ENCODE results near the gene SH3PXD2A. TPM values are rescaled to one million over a fixed set of nuclear protein-coding genes. Genes with fewer than 3 reads are reported as not detected.

SH3PXD2A gene
- total RNA-seq, 2 donors from 2014 or later: 7.8 to 10.2 TPM

DNA sequence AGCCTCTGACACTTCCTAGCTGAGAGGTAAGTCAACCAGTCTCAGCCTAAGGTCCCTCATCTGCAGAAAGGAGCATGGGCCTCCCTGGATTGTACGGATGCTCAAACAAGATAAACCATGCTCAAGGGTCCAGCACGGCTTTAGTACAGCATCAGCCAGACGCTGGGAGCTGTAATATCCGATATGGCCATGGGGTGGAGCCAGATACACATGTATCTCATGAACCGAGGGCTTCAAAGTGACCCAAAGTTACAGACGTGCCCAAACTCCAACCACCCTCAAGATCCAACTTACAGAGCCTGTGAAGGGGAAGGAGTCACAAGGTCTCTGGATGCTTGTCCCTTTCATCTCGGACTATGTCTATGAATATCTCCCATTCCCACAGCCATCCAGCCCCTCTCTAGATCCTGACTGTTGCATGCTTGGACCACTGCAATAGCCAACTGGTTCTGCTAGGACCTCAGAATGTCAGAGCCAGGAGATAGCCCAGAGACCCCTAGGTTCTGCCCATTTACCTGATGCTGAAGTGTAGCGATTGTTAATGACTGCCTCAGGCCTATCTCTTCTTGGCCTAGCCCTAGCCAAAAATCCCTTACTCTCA, 142.4 kb downstream of the SH3PXD2A start:
- Mint-ChIP-seq H3K4me3 (no peak overlapping the region), H3K4me1 (ENCODE audit: low read depth) (no peaks in the 10 kb centered on the region), H3K27me3 (ENCODE audit: low read depth) (no peaks in the 10 kb centered on the region), H3K36me3 (ENCODE audit: insufficient read depth in 2 of 2) (no peaks in the 10 kb centered on the region), H3K27ac (no peak overlapping the region), H3K9me3 (no peaks in the 10 kb centered on the region)
- DNase-seq (peak; percentile 79 to 86), ATAC-seq (replicated peaks in 1 of 2) (peak; percentile 87 to 91)

DNA sequence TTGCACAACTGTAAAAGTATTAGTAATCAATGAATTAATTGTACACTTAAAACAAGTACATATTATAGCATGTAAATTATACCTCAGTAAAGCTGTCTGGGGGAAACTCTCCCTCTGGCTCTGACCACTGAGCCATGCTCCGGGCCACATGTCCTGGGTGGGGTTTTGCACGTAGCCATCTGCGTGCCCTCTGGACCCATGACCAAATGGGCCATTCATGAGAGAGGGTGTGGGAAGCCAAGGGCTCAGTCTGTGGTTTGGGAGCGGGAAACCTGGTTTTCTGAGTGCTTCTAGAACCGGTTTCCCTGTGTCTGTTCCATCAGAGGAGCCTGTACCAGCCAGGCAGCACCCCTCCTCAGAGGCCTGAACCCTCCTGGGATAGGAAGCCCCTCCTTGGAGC, 143.2 kb downstream of the SH3PXD2A start:
- Mint-ChIP-seq H3K27me3 (ENCODE audit: low read depth) (no peaks in the 10 kb centered on the region), H3K36me3 (ENCODE audit: insufficient read depth in 2 of 2) (no peaks in the 10 kb centered on the region), H3K27ac (no peak overlapping the region), H3K9me3 (no peaks in the 10 kb centered on the region), H3K4me3 (no peak overlapping the region), H3K4me1 (ENCODE audit: low read depth) (no peaks in the 10 kb centered on the region)
- DNase-seq: no peak
- no peak for ATAC-seq (replicated peaks in 1 of 2)

DNA sequence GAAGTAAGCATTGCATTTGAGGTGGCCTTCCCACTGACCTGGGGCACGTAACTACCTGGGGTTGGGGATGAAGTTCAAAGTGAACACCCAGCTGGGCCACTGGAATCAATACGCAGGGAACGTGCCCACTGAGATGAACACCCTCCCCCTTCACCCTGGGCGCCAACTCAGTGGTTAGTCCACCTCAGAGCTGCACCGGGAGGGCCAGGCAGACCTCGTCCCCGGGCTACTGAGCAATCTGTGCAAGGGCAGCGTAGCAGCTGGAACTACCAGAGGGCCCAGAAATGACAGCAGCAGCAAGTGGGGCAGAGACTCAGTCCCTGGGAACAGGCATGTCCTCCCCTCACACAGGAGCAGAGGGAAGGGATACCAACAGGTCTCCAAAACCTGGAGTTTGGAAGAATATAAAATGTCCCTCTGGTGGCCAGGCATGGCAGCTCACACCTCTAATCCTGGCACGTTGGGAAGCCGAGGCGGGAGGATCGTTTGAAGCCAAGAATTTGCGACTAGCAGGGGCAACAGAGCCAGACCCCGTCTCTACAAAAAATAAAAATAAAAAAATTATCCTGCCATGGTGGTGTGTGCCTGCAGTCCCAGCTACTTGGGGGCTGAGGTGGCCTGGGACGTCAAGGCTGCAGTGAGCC, 143.9 kb downstream of the SH3PXD2A start:
- no peaks in the 10 kb centered on the region for H3K4me1 Mint-ChIP-seq (ENCODE audit: low read depth)
- H3K9me3 Mint-ChIP-seq: no peaks in the 10 kb centered on the region
- no peak overlapping the region for H3K4me3 Mint-ChIP-seq
- no peak overlapping the region for H3K27ac Mint-ChIP-seq
- H3K36me3 Mint-ChIP-seq (ENCODE audit: insufficient read depth in 2 of 2): no peaks in the 10 kb centered on the region
- ATAC-seq (replicated peaks in 1 of 2): no peak
- H3K27me3 Mint-ChIP-seq (ENCODE audit: low read depth): no peaks in the 10 kb centered on the region
- no peak for DNase-seq

DNA sequence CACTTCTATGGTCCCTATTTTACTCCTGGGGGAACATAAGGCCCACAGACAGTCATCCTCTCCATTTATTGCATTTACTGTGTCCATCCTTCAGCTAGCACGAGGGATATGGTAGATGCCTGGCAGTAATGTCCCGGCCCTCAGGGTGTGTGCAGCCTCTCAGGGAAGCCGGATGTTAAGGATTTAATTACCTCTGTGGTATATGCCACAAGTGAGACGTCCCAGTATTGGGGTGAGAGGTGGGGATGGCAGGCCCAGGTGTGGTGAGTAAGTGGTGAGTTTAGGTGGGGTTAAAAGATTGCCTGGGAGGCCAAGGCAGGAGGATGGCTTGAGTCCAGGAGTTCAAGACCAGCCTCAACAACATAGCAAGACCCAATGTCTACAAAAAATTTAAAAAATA, 144.9 kb downstream of the SH3PXD2A start:
- ATAC-seq (replicated peaks in 1 of 2) (no peak), DNase-seq (no peak)
- no peaks in the 10 kb centered on the region for H3K4me1 Mint-ChIP-seq (ENCODE audit: low read depth)
- no peak overlapping the region for H3K27ac Mint-ChIP-seq
- no peaks in the 10 kb centered on the region for H3K27me3 Mint-ChIP-seq (ENCODE audit: low read depth)
- no peaks in the 10 kb centered on the region for H3K36me3 Mint-ChIP-seq (ENCODE audit: insufficient read depth in 2 of 2)
- no peak overlapping the region for H3K4me3 Mint-ChIP-seq
- H3K9me3 Mint-ChIP-seq: no peaks in the 10 kb centered on the region

DNA sequence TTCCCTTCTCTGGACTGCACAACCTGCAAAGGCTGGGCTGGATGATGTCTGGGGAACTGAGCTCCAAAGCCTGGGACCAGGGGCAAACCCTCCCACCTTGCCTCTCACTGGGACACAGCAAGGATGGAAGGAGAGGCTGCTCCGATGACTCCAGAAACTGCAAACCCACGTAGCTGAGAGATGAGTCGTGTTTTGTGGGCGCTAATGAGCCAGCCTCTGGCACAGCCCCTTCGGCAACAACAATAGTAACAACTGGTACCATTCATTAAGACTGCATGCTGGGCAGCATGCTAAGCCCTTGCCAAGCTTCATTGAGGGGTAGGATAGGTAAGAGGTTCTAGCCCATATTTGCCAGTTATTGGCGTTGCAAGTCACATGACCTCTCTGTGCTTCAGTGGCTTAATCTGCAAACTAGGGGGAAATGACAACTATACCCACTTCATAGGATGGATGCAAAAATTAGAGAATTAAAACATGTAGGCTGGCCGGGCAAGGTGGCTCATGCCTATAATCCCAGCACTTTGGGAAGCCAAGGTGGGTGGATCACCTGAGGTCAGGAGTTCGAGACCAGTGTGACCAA, 145.9 kb downstream of the SH3PXD2A start:
- no peak for DNase-seq
- Mint-ChIP-seq H3K27ac (no peak overlapping the region), H3K36me3 (ENCODE audit: insufficient read depth in 2 of 2) (no peaks in the 10 kb centered on the region), H3K4me1 (ENCODE audit: low read depth) (no peaks in the 10 kb centered on the region), H3K9me3 (no peaks in the 10 kb centered on the region), H3K4me3 (no peak overlapping the region), H3K27me3 (ENCODE audit: low read depth) (no peaks in the 10 kb centered on the region)
- no peak for ATAC-seq (replicated peaks in 1 of 2)

DNA sequence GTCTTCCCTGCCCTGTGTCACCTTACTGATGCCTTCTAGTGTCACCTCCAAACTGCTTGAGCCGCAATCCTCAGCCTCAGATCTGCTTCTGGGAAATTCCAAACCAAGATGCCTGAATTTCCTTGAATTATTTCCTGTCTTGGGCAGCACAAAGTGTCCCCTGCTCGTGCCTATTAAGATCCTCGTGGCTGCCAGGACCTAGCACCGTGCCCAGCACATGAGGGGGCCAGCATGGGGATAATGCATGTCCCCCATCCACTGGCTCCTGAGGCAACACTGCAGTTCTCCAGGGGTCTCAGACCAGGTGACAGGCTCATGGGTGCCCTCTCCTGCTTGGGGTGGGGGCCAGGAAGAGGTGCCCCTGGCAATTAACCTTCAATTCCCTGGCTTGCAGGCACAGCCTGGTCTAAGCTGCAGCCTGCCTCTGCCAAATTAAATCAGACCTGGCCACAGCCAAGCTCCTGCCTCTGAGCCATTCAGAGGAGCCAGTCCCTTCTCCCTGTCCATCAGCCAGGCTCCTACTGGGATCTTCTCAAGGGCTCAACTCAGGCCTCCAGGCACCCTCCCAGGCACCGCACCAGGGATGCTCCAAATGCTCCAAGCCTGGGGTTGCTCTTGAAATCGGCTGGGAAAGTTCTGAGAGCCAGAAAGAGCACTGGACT, 146.6 kb downstream of the SH3PXD2A start:
- no peak for DNase-seq
- ATAC-seq (replicated peaks in 1 of 2): no peak
- no peaks in the 10 kb centered on the region for H3K36me3 Mint-ChIP-seq (ENCODE audit: insufficient read depth in 2 of 2)
- no peaks in the 10 kb centered on the region for H3K27me3 Mint-ChIP-seq (ENCODE audit: low read depth)
- H3K9me3 Mint-ChIP-seq: no peaks in the 10 kb centered on the region
- H3K4me3 Mint-ChIP-seq: no peak overlapping the region
- H3K4me1 Mint-ChIP-seq (ENCODE audit: low read depth): peaks cover 5% of the 10 kb centered on the region
- H3K27ac Mint-ChIP-seq: no peak overlapping the region

DNA sequence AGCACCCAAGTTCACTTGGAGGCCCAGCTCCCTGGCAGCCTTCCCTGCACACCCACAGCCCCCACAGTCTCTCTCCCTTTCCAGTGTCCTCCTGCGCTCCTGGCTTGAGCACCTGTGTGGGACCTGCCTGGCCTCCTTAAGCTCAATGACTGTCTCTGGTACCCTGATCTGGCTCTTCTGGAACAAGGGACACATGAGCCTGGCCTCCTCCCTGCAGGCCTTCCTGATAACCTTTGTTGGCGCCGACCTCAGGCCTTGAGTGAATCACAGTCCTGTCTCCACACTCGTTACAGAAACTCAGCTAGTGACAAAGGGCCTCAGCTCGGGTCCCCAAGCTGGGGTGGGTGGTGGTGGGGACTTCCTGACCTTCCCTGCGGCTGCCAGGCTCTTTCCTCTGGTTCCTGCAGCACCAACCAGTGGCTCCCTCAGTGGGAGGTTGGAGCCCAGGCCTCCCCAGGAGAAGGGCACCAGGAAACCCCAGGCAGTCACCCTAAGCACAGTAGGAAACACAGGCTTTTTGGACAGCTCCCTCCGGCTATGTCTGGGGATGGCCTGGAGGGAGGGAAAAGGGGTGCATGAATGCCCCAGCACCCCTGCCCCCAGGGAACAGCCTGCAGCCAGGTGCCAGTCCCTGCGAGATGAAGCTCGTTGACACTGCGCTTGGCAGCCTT, 147.3 kb downstream of the SH3PXD2A start:
- no peak overlapping the region for H3K27ac Mint-ChIP-seq

DNA sequence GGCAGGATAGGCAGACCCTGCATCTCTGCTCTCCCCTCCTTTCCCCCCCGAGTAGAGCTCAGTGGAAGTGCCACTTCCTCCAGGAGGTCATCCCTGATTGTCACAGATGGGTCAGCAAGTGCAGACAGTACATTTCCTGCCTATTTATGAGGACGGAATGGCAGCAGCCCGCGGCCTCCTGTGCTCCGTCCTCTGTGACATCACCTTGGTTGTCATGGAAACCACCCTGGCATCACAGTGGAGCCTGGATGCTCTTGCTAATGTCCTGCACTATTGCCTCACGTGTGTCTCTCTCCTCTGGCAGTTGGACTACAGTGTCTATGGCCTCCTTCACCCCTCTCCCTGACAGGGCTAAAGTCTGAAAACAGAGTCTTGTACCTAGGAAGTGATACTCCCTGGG, 148.6 kb downstream of the SH3PXD2A start:
- no peak for ATAC-seq (replicated peaks in 1 of 2)
- no peaks in the 10 kb centered on the region for H3K9me3 Mint-ChIP-seq
- no peaks in the 10 kb centered on the region for H3K36me3 Mint-ChIP-seq (ENCODE audit: insufficient read depth in 2 of 2)
- DNase-seq: no peak
- H3K27me3 Mint-ChIP-seq (ENCODE audit: low read depth): no peaks in the 10 kb centered on the region
- peaks cover 9% of the 10 kb centered on the region for H3K4me1 Mint-ChIP-seq (ENCODE audit: low read depth)
- no peak overlapping the region for H3K4me3 Mint-ChIP-seq
- H3K27ac Mint-ChIP-seq: no peak overlapping the region

More for the DNA sequence above, 147.3 kb downstream of the SH3PXD2A start:
- no peaks in the 10 kb centered on the region for H3K36me3 Mint-ChIP-seq (ENCODE audit: insufficient read depth in 2 of 2)
- H3K4me3 Mint-ChIP-seq: no peak overlapping the region
- no peaks in the 10 kb centered on the region for H3K27me3 Mint-ChIP-seq (ENCODE audit: low read depth)
- ATAC-seq (replicated peaks in 1 of 2) (no peak), DNase-seq (no peak)
- no peaks in the 10 kb centered on the region for H3K9me3 Mint-ChIP-seq
- H3K4me1 Mint-ChIP-seq (ENCODE audit: low read depth): peaks cover 9% of the 10 kb centered on the region

DNA sequence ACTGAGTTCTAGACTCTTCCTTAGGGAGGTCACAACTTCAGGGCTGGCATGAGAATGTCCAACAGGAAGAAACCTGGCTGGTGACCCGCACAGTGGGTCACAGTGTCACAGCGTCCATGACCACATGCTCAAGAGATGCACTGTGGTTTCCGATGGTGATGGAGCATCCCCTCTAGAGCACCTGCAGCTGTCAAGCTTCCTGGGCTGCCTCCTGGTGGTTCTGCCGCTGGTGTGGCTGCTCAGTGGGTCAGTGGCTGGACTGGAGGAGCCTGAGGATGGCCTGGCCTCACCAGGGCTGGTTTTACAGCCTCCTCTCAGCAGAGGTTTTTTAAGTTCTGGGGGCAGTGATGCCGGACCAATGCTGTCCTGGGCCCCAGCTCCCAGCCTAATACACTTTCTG, 149.3 kb downstream of the SH3PXD2A start:
- no peaks in the 10 kb centered on the region for H3K9me3 Mint-ChIP-seq
- no peak overlapping the region for H3K27ac Mint-ChIP-seq
- peaks cover 9% of the 10 kb centered on the region for H3K4me1 Mint-ChIP-seq (ENCODE audit: low read depth)
- H3K27me3 Mint-ChIP-seq (ENCODE audit: low read depth): no peaks in the 10 kb centered on the region
- DNase-seq: no peak
- H3K4me3 Mint-ChIP-seq: no peak overlapping the region
- H3K36me3 Mint-ChIP-seq (ENCODE audit: insufficient read depth in 2 of 2): no peaks in the 10 kb centered on the region
- no peak for ATAC-seq (replicated peaks in 1 of 2)

DNA sequence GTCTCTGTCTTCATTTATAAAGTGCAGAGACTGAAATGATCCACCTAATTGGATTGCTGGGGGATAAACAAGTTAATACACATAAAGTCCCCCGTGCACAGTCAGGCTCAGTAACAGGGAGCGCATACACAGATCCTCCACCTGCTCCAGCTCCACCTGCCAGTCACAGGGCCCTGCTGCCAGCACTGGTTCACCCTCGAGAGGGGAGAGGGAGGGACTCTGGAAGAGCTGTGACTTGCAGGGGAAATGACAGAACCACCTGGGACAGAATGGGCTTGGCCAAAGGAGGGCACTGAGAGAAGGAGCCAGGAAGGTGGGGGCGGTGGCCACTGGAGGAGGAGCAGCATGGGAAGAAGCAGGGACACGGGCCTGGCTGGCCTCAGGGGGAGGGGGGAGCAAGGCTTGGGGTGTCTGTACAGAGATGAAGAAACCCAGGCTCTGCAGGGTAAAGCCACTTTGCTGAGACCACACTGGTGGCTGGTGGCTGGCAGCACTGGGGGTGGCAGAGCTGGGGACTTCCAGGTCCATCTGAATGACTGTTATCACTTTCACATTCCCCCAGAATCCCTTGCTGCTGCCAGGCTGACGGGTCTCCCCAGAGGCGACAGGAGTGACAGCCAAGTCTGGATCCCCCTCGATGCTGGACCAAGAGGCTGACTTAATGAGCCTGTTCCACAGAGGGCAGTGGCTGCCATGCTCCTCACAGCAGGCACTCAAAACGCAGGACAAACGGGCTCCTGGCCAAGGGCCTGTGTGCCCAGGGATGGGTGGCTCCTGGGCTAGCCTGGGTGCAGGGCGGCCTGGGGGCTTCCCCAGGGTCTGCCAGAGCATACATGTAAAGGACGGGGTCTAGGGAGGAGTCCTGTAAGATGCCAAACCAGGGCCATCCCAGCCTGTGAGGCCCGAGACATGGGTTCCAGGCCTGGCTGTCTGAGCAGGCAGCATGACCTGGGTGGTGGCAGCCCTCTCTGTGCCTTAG, 151.1 kb downstream of the SH3PXD2A start:
- H3K9me3 Mint-ChIP-seq: no peaks in the 10 kb centered on the region
- H3K27me3 Mint-ChIP-seq (ENCODE audit: low read depth): no peaks in the 10 kb centered on the region
- H3K4me1 Mint-ChIP-seq (ENCODE audit: low read depth): peaks cover 9% of the 10 kb centered on the region
- no peak overlapping the region for H3K4me3 Mint-ChIP-seq
- DNase-seq (peak; percentile 34 to 37), ATAC-seq (replicated peaks in 1 of 2) (peak; percentile 76 to 77)
- no peaks in the 10 kb centered on the region for H3K36me3 Mint-ChIP-seq (ENCODE audit: insufficient read depth in 2 of 2)
- H3K27ac Mint-ChIP-seq: no peak overlapping the region

DNA sequence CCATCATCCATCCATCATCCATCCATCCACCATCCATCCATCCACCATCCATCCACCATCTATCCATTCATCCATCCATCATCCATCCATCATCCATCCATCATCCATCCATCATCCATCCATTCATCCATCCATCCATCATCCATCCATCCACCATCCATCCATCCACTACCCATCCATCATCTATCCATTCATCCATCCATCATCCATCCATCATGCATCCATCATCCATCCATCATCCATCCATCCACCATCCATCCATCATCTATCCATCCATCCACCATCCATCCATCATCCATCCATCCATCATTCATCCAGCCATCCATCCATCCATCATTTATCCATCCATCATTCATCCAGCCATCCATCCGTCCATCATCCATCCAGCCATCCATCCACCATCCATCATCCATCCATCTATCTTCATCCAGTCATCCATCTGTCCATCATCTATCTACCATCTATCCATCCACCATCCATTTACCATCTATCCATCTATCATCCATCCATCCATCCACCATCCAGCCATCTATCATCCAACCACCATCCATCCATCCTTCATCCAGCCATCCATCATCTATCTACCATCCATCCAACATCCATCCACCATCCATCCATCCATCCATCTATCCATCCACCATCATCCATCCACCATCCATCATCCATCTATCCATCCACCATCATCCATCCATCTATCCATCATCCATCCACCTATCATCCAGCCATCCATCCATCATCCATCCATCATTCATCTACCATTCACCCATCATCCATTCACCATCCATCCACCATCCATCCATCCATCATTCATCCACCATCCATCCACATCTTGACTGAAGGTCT, 153.8 kb downstream of the SH3PXD2A start:
- no peaks in the 10 kb centered on the region for H3K9me3 Mint-ChIP-seq
- DNase-seq (no peak), ATAC-seq (replicated peaks in 1 of 2) (no peak)
- H3K4me3 Mint-ChIP-seq: no peak overlapping the region
- peaks cover 17% of the 10 kb centered on the region for H3K4me1 Mint-ChIP-seq (ENCODE audit: low read depth)
- no peak overlapping the region for H3K27ac Mint-ChIP-seq
- H3K36me3 Mint-ChIP-seq (ENCODE audit: insufficient read depth in 2 of 2): no peaks in the 10 kb centered on the region
- H3K27me3 Mint-ChIP-seq (ENCODE audit: low read depth): no peaks in the 10 kb centered on the region

DNA sequence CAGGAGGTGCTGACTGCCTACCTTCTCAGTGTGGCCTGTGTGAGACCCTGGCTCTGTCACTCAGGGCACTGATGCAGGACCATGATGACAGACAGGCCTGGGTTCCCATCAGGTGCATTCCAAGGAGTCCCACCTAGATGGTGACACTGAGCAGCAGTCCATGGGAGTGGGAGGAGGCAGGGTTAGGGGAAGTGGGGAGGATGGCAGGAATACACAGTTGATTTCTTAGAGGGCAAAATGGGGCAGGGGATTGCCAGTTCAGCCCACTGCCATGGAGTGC, 155.0 kb downstream of the SH3PXD2A start:
- Mint-ChIP-seq H3K36me3 (ENCODE audit: insufficient read depth in 2 of 2) (no peaks in the 10 kb centered on the region), H3K9me3 (no peaks in the 10 kb centered on the region), H3K4me3 (no peak overlapping the region), H3K27ac (no peak overlapping the region), H3K4me1 (ENCODE audit: low read depth) (peaks cover 29% of the 10 kb centered on the region), H3K27me3 (ENCODE audit: low read depth) (no peaks in the 10 kb centered on the region)
- no peak for ATAC-seq (replicated peaks in 1 of 2)
- no peak for DNase-seq
